Lower leg skin (tissue), 3 donors: ENCODE results near the gene DIMT1.

Source experiments
- POLR2A ChIP-seq, 2 donors: fragments of 450-650 bp; IDR thresholded peaks; one replicate each; pipeline ENCODE4 v1.6.1; 2016 to 2017; ENCODE audit warnings: antibody characterized with exemption in 2 of 2, mild to moderate bottlenecking in 1 of 2, moderate library complexity in 1 of 2
- TF ChIP-seq, protein P1 (sequence below), 3 donors: fragments of 450-650 bp; IDR thresholded peaks; one replicate each; pipeline ENCODE4 v1.5.1; 2016; ENCODE audit warnings: antibody characterized with exemption in 3 of 3, mild to moderate bottlenecking in 3 of 3, moderate library complexity in 2 of 3

DNA sequence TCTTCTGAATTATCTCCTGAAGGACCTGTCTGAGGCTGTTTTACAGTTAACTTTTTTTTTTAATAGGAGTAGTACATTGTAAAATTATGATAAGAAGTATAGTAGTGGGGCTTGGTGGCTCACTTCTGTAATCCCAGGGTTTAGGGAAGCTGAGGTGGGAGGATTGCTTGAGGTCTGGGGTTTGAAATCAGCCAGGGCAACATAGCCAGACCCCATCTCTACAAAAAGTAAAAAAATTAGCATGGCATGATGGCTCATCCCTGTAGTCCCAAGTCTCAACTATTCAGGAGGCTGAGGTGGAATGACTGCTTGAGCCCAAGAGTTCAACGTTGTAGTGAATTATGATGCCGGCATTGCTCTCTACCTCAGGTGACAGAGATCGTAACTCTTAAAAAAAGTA is 15.9 kb upstream of the DIMT1 start:
- TF ChIP-seq, protein P1, sequence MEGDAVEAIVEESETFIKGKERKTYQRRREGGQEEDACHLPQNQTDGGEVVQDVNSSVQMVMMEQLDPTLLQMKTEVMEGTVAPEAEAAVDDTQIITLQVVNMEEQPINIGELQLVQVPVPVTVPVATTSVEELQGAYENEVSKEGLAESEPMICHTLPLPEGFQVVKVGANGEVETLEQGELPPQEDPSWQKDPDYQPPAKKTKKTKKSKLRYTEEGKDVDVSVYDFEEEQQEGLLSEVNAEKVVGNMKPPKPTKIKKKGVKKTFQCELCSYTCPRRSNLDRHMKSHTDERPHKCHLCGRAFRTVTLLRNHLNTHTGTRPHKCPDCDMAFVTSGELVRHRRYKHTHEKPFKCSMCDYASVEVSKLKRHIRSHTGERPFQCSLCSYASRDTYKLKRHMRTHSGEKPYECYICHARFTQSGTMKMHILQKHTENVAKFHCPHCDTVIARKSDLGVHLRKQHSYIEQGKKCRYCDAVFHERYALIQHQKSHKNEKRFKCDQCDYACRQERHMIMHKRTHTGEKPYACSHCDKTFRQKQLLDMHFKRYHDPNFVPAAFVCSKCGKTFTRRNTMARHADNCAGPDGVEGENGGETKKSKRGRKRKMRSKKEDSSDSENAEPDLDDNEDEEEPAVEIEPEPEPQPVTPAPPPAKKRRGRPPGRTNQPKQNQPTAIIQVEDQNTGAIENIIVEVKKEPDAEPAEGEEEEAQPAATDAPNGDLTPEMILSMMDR (IDR thresholded peaks at IDR 0.05): no peak
- TF ChIP-seq POLR2A (IDR thresholded peaks at IDR 0.05): no peak
